ENCODE measurements around the gene NPTN. TPM values are rescaled to one million over a fixed set of nuclear protein-coding genes. Genes with fewer than 3 reads are reported as not detected.

The NPTN gene
- total and polyA plus RNA-seq, 2 of the 13 experiments (the other 11 are each of a cell fraction or from before 2014, with no cell fraction given), result 78.0 to 110 TPM

DNA sequence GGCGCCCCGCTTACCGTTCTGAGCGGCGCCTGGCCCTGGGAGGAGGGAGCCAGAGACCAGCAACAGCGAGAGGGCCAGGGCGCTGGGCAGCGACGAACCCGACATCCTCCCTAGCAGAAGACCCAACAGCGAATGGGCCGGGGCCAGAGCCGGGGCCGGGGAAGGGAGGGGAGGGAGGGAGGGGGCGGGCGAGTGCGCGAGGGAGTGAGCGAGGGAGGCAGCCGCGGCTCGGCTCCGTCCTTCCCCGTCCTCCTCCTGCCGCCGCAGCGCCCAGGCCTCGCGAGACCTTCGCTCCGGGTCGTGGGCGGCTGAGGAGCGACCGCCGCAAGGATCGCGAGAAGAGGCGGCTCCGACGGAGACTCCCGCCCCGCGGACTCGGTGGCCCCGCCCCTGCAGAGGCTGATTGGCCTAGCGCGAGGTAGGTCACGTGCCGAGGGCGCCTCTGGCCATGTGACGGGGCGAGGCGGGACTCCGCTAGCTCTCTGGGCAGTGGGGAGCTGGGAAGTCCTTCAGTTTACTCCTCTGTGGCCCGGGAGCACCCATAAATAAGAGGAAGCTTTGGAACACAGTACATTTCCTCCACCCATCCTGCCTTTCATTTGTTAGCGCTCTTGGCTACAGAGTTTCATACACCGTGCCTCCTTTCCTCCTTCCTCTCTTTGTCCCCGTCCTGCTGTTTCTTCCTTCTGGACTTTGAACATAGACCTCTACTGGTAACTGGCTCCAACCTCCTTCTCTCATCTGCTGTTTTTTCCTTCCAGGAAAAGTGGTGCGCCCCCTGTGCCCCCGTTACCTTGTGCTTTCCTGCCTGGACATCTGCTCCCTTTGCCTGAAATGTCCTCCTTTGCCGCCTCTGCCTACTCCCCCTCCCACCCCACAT lies at the start of gene NPTN (continued):
- no peak for TF ChIP-seq BRCA1 (CRISPR knock-in tag; IDR thresholded peaks at IDR 0.05)
- TF ChIP-seq ATF7-NPFF (CRISPR knock-in tag; IDR thresholded peaks at IDR 0.05; ENCODE audit: low read depth), result no peak
- peak; percentile 79; the same call in 1 of the 2 replicates for TF ChIP-seq HIVEP1 (CRISPR knock-in tag; IDR thresholded peaks at IDR 0.05)
- peak; percentile 25; the same call in 1 of the 2 replicates for TF ChIP-seq ZNF331 (CRISPR knock-in tag; IDR thresholded peaks at IDR 0.05)
- TF ChIP-seq ZSCAN21 (CRISPR knock-in tag; IDR thresholded peaks at IDR 0.05; ENCODE audit: borderline replicate concordance), result peak; percentile 45; the same call in 1 of the 2 replicates
- no peak for TF ChIP-seq NFIC (IDR thresholded peaks at IDR 0.05; ENCODE audit: low read length)
- TF ChIP-seq, protein P1, sequence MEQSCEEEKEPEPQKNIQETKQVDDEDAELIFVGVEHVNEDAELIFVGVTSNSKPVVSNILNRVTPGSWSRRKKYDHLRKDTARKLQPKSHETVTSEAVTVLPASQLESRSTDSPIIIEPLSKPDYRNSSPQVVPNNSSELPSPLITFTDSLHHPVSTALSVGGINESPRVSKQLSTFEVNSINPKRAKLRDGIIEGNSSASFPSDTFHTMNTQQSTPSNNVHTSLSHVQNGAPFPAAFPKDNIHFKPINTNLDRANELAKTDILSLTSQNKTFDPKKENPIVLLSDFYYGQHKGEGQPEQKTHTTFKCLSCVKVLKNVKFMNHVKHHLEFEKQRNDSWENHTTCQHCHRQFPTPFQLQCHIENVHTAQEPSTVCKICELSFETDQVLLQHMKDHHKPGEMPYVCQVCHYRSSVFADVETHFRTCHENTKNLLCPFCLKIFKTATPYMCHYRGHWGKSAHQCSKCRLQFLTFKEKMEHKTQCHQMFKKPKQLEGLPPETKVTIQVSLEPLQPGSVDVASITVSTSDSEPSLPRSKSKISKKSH (CRISPR knock-in tag; IDR thresholded peaks at IDR 0.05; ENCODE audit: borderline replicate concordance), result peak; percentile 42; the same call in 1 of the 2 replicates
- TF ChIP-seq, protein P2, sequence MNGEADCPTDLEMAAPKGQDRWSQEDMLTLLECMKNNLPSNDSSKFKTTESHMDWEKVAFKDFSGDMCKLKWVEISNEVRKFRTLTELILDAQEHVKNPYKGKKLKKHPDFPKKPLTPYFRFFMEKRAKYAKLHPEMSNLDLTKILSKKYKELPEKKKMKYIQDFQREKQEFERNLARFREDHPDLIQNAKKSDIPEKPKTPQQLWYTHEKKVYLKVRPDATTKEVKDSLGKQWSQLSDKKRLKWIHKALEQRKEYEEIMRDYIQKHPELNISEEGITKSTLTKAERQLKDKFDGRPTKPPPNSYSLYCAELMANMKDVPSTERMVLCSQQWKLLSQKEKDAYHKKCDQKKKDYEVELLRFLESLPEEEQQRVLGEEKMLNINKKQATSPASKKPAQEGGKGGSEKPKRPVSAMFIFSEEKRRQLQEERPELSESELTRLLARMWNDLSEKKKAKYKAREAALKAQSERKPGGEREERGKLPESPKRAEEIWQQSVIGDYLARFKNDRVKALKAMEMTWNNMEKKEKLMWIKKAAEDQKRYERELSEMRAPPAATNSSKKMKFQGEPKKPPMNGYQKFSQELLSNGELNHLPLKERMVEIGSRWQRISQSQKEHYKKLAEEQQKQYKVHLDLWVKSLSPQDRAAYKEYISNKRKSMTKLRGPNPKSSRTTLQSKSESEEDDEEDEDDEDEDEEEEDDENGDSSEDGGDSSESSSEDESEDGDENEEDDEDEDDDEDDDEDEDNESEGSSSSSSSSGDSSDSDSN (CRISPR knock-in tag; IDR thresholded peaks at IDR 0.05), result peak; percentile 26; the same call in 1 of the 2 replicates
- TF ChIP-seq ZNF451 (CRISPR knock-in tag; IDR thresholded peaks at IDR 0.05), result 0 out of 2 replicates have a peak, but pooled peaks have one; percentile 24
- peak; percentile 83 for TF ChIP-seq HDAC1 (CRISPR knock-in tag; IDR thresholded peaks at IDR 0.05)
- TF ChIP-seq, protein P3, sequence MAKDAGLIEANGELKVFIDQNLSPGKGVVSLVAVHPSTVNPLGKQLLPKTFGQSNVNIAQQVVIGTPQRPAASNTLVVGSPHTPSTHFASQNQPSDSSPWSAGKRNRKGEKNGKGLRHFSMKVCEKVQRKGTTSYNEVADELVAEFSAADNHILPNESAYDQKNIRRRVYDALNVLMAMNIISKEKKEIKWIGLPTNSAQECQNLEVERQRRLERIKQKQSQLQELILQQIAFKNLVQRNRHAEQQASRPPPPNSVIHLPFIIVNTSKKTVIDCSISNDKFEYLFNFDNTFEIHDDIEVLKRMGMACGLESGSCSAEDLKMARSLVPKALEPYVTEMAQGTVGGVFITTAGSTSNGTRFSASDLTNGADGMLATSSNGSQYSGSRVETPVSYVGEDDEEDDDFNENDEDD (CRISPR knock-in tag; IDR thresholded peaks at IDR 0.05; ENCODE audit: borderline replicate concordance), result peak; percentile 89
- no peak for TF ChIP-seq MATR3 (CRISPR knock-in tag; IDR thresholded peaks at IDR 0.05)
- peak; percentile 31; the same call in 1 of the 2 replicates for TF ChIP-seq RFXANK (CRISPR knock-in tag; IDR thresholded peaks at IDR 0.05)
- TF ChIP-seq ATAD3A (CRISPR knock-in tag; IDR thresholded peaks at IDR 0.05), result no peak
- TF ChIP-seq MTA3 (CRISPR knock-in tag; IDR thresholded peaks at IDR 0.05), result no peak
- TF ChIP-seq, protein P4, sequence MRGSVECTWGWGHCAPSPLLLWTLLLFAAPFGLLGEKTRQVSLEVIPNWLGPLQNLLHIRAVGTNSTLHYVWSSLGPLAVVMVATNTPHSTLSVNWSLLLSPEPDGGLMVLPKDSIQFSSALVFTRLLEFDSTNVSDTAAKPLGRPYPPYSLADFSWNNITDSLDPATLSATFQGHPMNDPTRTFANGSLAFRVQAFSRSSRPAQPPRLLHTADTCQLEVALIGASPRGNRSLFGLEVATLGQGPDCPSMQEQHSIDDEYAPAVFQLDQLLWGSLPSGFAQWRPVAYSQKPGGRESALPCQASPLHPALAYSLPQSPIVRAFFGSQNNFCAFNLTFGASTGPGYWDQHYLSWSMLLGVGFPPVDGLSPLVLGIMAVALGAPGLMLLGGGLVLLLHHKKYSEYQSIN (CRISPR knock-in tag; IDR thresholded peaks at IDR 0.05; ENCODE audit: borderline replicate concordance), result no peak
- no peak for TF ChIP-seq SP140L (CRISPR knock-in tag; IDR thresholded peaks at IDR 0.05; ENCODE audit: borderline replicate concordance)

Measured in HepG2 (cell line).